Thoracic aorta (tissue), 2 donors: ENCODE results near the gene KIR2DL1. TPM values are rescaled to one million over a fixed set of nuclear protein-coding genes. Genes with fewer than 3 reads are reported as not detected.
"Not testable (repeated sequence)": the region's sequence is repeated elsewhere in the genome, so short reads cannot be mapped to it uniquely, and the experiment has no call there.

Source experiments
- ATAC-seq: fragments of 150-250 bp; one replicate; pipeline ENCODE4 v1.8.0; 2017; ENCODE audit warnings: low read depth; ENCODE audit not compliant: insufficient number of reproducible peaks, low FRiP score
- DNase-seq: peaks from one replicate; pipeline ENCODE4 v3.0.0-alpha.2; 2020; ENCODE audit warnings: low spot score
- H3K27ac ChIP-seq, 2 donors: fragments of 200-600 bp; sonication (generic); 1 replicate in 1 of 2; 2 replicates in 1 of 2; pipeline ENCODE4 v1.5.1; 2016; ENCODE audit warnings: mild to moderate bottlenecking in 2 of 2, moderate library complexity in 2 of 2
- H3K27me3 ChIP-seq: fragments of 200-600 bp; sonication (generic); replicated peaks from 2 replicates; pipeline ENCODE4 v1.6.0; 2016; ENCODE audit warnings: mild to moderate bottlenecking; ENCODE audit not compliant: insufficient read depth
- H3K36me3 ChIP-seq: fragments of 200-600 bp; sonication (generic); one replicate; pipeline ENCODE4 v1.5.1; 2016
- H3K4me1 ChIP-seq, 2 donors: fragments of 200-600 bp; sonication (generic); 1 replicate in 1 of 2; 2 replicates in 1 of 2; pipeline versions ENCODE4 v1.5.1 to v1.6.0; 2016; ENCODE audit warnings: low read depth in 2 of 2, mild to moderate bottlenecking in 1 of 2; ENCODE audit not compliant: control insufficient read depth in 1 of 2
- H3K4me3 ChIP-seq: fragments of 200-600 bp; sonication (generic); 2 replicates; pipeline ENCODE4 v1.5.1; 2016; ENCODE audit warnings: mild to moderate bottlenecking
- H3K9me3 ChIP-seq: fragments of 200-600 bp; sonication (generic); 2 replicates; pipeline ENCODE4 v1.5.1; 2016
- total RNA-seq, 2 donors: library from RNA; depleted of rRNA; stranded (reverse); fragments of >200 nt; gene quantifications; one replicate each; pipeline versions ENCODE4 v1.1.0 to v1.2.3, GENCODE V29; 2016

KIR2DL1 gene
- total RNA-seq, 2 donors from 2014 or later, result not detected

DNA sequence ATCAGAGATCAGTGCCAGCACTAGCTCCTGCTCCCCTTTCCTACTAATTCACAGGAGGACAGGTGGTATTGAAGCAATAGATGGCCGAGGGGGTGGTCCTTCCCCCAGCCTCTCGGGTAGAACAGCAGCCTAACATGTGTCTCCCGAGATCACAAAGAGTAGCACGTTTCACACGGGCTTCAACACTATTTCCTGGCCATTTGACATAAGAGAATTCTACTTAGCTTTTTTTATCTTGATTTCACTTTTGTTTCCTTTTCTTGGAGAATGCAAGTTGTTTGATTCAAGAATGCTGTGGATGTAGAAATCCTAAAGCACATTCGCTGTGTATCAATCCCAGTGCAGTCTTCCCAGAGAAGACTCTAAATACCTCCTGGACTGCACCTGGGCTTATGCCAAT, 19.3 kb upstream of the KIR2DL1 start:
- H3K4me3 ChIP-seq, H3K4me1 ChIP-seq, H3K27ac ChIP-seq, H3K36me3 ChIP-seq, ATAC-seq, H3K9me3 ChIP-seq, DNase-seq, H3K27me3 ChIP-seq: not testable (repeated sequence)

DNA sequence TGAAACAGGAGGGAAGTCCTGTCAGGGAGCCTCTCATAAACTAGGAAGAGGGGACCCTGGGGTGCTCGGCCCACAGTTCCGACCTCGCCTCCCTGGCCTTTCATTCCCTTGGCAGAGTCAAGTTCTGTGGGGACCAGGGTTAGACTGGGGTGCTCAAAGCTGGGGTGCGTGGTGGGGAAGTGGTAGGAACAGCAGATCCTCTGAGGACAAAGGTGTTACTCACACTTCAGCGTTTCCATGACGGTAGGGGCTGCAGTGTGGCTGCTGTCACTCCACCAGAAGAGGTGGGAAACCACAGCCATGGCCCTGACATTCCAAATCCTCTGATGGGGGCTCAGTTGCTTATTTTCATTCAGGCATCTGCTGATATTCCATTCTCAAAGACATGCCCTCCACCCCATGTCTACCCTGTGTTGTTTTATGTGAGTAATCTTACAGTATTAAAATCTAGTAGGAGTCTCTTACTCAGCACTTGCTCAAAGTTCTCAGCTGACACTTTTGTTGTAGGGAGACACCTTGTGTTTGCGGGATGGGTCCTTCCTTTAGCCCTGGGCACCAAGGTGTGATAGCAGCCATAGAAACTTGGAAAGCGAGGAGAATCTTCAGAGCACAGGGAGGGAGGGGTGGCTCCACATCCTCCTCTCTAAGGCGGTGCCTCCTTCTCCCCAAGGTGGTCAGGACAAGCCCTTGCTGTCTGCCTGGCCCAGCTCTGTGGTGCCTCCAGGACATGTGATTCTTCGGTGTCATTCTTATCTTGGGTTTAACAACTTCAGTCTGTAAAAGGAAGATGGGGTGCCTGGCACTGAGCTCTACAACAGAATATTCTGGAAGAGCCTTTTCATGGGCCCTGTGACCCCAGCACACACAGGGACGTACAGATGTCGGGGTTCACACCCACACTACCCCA, 13.1 kb upstream of the KIR2DL1 start:
- ATAC-seq, DNase-seq, H3K4me1 ChIP-seq, H3K27ac ChIP-seq, H3K4me3 ChIP-seq, H3K9me3 ChIP-seq, H3K36me3 ChIP-seq, H3K27me3 ChIP-seq: not testable (repeated sequence)

DNA sequence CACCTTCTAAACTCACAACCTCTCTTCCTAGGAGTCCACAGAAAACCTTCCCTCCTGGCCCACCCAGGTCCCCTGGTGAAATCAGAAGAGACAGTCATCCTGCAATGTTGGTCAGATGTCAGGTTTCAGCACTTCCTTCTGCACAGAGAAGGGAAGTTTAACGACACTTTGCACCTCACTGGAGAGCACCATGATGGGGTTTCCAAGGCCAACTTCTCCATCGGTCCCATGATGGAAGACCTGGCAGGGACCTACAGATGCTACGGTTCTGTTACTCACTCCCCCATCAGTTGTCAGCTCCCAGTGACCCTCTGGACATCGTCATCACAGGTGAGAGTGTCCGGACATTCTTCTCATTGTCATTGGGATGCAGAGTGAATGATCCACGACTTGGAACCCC, 11.0 kb upstream of the KIR2DL1 start:
- not testable (repeated sequence) for H3K36me3 ChIP-seq, H3K9me3 ChIP-seq, H3K4me1 ChIP-seq, H3K27me3 ChIP-seq, DNase-seq, ATAC-seq, H3K4me3 ChIP-seq, H3K27ac ChIP-seq

DNA sequence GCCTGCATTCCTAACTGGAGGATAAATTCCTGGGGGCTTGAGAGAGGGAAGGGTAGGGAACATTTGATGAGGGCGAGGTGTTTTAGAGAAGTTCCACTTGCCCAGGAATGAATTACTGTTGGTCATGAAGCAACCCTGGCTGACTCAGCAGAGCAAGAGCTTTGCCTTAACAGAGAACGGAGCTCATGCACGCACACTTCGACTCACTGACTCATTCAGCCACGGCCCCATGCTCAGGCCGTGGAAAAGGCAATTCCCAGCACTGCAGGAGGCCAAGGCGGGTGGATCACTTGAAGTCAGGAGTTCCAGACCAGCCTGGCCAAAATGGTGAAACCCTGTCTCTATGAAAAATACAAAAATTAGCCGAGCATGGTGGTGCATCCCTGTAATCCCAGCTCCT, 5.4 kb upstream of the KIR2DL1 start:
- H3K9me3 ChIP-seq, DNase-seq, H3K27ac ChIP-seq, H3K27me3 ChIP-seq, H3K4me3 ChIP-seq, ATAC-seq, H3K4me1 ChIP-seq, H3K36me3 ChIP-seq: not testable (repeated sequence)

DNA sequence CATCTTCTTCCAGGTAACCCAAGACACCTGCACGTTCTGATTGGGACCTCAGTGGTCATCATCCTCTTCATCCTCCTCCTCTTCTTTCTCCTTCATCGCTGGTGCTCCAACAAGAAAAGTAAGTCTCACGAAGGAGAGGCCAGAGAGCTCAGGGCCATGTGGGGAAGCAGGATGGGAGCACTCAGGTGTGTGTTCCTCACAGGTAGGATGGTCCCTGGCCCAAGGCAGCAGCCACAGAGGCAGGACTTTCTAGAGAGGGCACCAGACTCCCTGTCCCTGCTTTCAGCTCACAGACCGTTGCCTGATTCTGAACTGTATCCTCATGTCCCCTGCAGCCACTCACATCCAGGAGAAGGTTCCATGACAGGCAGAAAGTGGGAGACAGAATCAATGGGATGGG, 3.1 kb upstream of the KIR2DL1 start:
- not testable (repeated sequence) for H3K27me3 ChIP-seq, H3K4me3 ChIP-seq, H3K27ac ChIP-seq, ATAC-seq, H3K9me3 ChIP-seq, DNase-seq, H3K4me1 ChIP-seq, H3K36me3 ChIP-seq

DNA sequence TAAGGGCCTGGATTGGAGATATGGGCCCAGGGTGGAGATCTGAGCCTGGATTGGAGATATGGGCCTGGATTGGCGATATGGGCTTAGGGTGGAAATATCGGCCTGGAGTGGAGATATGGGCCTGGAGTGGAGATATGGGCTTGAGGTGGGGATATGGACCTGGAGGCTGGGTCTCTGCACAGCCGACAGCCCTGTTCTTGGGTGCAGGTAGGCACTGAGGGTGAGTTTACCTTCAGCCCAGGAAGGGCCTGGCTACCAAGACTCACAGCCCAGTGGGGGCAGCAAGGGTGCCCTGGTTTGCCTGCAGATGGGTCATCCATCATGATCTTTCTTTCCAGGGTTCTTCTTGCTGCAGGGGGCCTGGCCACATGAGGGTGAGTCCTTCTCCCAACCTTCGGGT, 918 bp downstream of the KIR2DL1 start:
- H3K36me3 ChIP-seq, H3K4me3 ChIP-seq, ATAC-seq, H3K27ac ChIP-seq, DNase-seq, H3K27me3 ChIP-seq, H3K4me1 ChIP-seq, H3K9me3 ChIP-seq: not testable (repeated sequence)

DNA sequence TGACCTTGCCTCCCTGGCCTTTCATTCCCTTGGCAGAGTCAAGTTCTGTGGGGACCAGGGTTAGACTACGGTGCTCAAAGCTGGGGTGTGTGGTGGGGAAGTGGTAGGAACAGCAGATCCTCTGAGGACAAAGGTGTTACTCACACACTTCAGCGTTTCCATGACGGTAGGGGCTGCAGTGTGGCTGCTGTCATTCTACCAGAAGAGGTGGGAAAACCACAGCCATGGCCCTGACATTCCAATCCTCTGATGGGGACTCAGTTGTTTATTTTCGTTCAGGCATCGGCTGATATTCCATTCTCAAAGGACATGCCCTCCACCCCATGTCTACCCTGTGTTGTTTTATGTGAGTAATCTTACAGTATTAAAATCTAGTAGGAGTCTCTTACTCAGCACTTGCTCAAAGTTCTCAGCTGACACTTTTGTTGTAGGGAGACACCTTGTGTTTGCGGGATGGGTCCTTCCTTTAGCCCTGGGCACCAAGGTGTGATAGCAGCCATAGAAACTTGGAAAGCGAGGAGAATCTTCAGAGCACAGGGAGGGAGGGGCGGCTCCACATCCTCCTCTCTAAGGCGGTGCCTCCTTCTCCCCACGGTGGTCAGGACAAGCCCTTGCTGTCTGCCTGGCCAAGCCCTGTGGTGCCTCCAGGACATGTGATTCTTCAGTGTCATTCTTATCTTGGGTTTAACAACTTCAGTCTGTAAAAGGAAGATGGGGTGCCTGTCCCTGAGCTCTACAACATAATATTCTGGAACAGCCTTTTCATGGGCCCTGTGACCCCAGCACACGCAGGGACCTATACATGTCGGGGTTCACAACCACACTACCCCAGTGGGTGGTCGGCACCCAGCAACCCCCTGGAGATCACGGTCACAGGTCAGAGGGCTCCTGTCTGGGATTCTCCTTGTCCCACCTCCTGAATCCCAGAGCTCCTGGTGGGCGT, 1.7 kb downstream of the KIR2DL1 start:
- ATAC-seq, DNase-seq, H3K27me3 ChIP-seq: not testable (repeated sequence)

DNA sequence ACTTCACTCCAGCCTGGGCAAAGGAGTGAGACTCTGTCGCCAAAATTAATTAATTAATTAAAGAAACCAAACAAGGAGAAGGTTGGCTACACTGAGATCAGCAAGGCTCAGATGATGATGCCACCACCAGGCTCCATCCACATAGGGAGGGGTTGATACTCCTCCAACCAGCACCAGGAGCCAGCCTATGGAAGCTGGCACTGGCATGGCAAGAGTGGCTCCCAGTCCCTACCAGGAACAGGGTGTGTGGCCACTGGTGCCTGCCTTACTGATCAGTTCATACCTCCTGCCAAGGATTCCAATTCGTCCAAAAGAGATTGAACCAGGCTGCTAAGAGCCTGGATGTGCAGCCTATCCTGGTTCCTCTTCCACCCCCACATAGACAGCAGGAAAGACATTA, 3.1 kb downstream of the KIR2DL1 start:
- not testable (repeated sequence) for H3K36me3 ChIP-seq, DNase-seq, ATAC-seq, H3K27ac ChIP-seq, H3K4me1 ChIP-seq, H3K27me3 ChIP-seq, H3K4me3 ChIP-seq, H3K9me3 ChIP-seq

More for the DNA sequence above, 1.7 kb downstream of the KIR2DL1 start:
- not testable (repeated sequence) for H3K4me3 ChIP-seq, H3K9me3 ChIP-seq, H3K27ac ChIP-seq, H3K36me3 ChIP-seq, H3K4me1 ChIP-seq

DNA sequence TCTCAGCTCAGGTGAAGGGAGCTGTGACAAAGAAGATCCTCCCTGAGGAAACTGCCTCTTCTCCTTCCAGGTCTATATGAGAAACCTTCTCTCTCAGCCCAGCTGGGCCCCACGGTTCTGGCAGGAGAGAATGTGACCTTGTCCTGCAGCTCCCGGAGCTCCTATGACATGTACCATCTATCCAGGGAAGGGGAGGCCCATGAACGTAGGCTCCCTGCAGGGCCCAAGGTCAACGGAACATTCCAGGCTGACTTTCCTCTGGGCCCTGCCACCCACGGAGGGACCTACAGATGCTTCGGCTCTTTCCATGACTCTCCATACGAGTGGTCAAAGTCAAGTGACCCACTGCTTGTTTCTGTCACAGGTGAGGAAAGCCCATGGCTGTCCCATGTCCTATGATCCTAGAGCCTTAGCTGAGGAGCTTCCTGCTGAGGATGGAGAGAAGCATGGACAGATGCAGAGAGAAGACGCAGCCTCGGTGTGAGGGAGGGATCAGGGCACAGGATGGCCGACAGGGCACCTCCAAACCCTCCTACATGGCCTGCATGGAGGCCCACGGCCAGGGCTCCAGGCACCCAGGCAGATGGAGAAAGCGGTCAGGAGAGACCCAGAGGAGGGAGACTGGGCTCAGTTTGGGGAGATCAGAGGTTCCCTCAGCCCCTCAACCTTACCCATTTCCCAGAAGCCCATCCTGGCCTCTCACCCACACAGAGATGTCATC, 5.7 kb downstream of the KIR2DL1 start:
- not testable (repeated sequence) for H3K27ac ChIP-seq, ATAC-seq, H3K4me3 ChIP-seq, DNase-seq, H3K9me3 ChIP-seq, H3K27me3 ChIP-seq, H3K4me1 ChIP-seq, H3K36me3 ChIP-seq

DNA sequence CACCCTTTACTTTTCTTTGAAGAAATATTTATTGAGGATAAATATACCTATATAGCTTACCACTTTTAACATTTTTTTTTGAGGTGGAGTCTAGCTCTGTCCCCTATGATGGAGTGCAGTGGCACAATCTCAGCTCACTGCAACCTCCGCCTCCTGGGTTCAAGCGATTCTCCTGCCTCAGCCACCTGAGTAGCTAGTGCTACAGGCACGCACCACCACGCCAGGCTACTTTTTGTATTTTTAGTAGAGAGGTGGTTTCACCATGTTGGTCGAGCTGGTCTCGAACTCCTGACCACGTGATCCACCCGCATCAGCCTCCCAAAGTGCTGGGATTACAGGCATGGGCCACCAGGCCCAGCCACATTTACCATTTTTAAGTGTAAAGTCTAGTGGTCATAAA, 6.2 kb downstream of the KIR2DL1 start:
- ATAC-seq, H3K27me3 ChIP-seq, DNase-seq, H3K36me3 ChIP-seq, H3K27ac ChIP-seq, H3K4me3 ChIP-seq, H3K9me3 ChIP-seq, H3K4me1 ChIP-seq: not testable (repeated sequence)

DNA sequence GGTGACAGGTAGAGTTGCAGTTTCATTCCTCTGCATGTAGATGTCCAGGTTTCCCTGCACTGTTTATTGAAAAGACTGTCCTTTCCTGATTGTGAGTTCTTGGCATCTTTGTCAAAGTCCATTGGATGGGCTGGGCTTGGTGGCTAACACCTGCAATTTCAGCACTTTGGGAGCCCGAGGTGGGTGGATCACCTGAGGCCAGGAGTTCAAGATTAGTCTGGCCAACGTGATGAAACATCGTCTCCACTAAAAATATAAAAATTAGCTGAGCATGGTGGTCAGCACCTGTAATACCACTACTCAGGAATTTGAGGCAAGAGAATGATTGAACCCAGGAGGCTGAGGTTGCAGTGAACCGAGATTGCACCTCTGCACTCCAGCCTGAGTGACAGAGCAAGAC, 8.3 kb downstream of the KIR2DL1 start:
- H3K9me3 ChIP-seq, DNase-seq, H3K4me1 ChIP-seq, H3K27me3 ChIP-seq, H3K4me3 ChIP-seq, ATAC-seq, H3K27ac ChIP-seq, H3K36me3 ChIP-seq: not testable (repeated sequence)

DNA sequence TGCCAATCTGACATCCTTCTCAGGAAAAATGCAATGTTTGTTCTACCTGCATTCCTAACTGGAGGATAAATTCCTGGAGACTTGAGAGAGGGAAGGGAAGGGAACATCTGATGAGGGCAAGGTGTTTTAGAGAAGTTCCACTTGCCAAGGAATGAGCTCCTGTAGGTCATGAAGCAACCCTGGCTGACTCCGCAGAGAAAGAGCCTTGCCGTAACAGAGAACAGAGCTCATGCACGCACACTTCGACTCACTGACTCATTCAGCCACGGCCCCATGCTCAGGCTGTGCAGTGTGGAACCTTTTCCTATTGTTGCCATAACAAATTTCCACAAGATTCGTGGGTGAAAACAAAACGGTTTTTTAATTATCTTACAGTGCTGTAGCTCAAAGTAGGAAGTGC, 9.3 kb downstream of the KIR2DL1 start:
- not testable (repeated sequence) for H3K4me1 ChIP-seq, H3K9me3 ChIP-seq, H3K36me3 ChIP-seq, DNase-seq, H3K27me3 ChIP-seq, H3K27ac ChIP-seq, H3K4me3 ChIP-seq, ATAC-seq
